ENCODE measurements around the gene GPSM1. TPM values are rescaled to one million over a fixed set of nuclear protein-coding genes. Genes with fewer than 3 reads are reported as not detected.
A peak's percentile ranks its signal among the peaks of the same experiment; 100 is the strongest.

Gene GPSM1
- total and polyA plus RNA-seq, 9 of the 15 experiments (the other 6 are each of a cell fraction or from before 2014, with no cell fraction given) = 0.04 to 14.2 (median 3.1) TPM

GRCh38 chr9:136363106-136363948, 36.0 kb downstream of the GPSM1 start, which contains the start of gene DNLZ (continued):
- TF ChIP-seq E2F1 (CRISPR knock-in tag; IDR thresholded peaks at IDR 0.05) (peak; percentile 95), CREBBP (IDR thresholded peaks at IDR 0.05; ENCODE audit: low read depth, low read length) (no peak), THRB (CRISPR knock-in tag; conservative IDR thresholded peaks at IDR 0.05) (no peak), ARHGAP35 (IDR thresholded peaks at IDR 0.05; ENCODE audit: partially characterized antibody) (no peak), STAT5B (CRISPR knock-in tag; IDR thresholded peaks at IDR 0.05) (no peak), XRCC5 (IDR thresholded peaks at IDR 0.05; ENCODE audit: low read depth, low read length) (peak; percentile 47; the same call in 1 of the 2 replicates), SMAD4 (CRISPR knock-in tag; conservative IDR thresholded peaks at IDR 0.05) (peak; percentile 82), ZNF830 (CRISPR knock-in tag; IDR thresholded peaks at IDR 0.05) (no peak), ZNF217 (CRISPR knock-in tag; IDR thresholded peaks at IDR 0.05) (no peak), SAFB (IDR thresholded peaks at IDR 0.05; ENCODE audit: borderline replicate concordance, low read depth, low read length) (peak; percentile 65; the same call in 1 of the 2 replicates), SPI1 (IDR thresholded peaks at IDR 0.05; ENCODE audit: borderline replicate concordance, low read depth, low read length) (0 out of 2 replicates have a peak, but pooled peaks have one; percentile 33), HDAC8 (tag; IDR thresholded peaks at IDR 0.05) (peak; percentile 73; the same call in 1 of the 2 replicates), PCBP2 (IDR thresholded peaks at IDR 0.05; ENCODE audit: low read depth, low read length, poor library complexity, severe bottlenecking) (no peak), HNRNPL (IDR thresholded peaks at IDR 0.05; ENCODE audit: low read depth, low read length) (no peak; the same call in none of the 2 replicates), ZNF175 (CRISPR knock-in tag; IDR thresholded peaks at IDR 0.05; ENCODE audit: low read depth) (no peak)
- TF ChIP-seq, protein P1, sequence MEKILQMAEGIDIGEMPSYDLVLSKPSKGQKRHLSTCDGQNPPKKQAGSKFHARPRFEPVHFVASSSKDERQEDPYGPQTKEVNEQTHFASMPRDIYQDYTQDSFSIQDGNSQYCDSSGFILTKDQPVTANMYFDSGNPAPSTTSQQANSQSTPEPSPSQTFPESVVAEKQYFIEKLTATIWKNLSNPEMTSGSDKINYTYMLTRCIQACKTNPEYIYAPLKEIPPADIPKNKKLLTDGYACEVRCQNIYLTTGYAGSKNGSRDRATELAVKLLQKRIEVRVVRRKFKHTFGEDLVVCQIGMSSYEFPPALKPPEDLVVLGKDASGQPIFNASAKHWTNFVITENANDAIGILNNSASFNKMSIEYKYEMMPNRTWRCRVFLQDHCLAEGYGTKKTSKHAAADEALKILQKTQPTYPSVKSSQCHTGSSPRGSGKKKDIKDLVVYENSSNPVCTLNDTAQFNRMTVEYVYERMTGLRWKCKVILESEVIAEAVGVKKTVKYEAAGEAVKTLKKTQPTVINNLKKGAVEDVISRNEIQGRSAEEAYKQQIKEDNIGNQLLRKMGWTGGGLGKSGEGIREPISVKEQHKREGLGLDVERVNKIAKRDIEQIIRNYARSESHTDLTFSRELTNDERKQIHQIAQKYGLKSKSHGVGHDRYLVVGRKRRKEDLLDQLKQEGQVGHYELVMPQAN (IDR thresholded peaks at IDR 0.05; ENCODE audit: borderline replicate concordance) = peak; percentile 82; the same call in 1 of the 2 replicates
- TF ChIP-seq, protein P2, sequence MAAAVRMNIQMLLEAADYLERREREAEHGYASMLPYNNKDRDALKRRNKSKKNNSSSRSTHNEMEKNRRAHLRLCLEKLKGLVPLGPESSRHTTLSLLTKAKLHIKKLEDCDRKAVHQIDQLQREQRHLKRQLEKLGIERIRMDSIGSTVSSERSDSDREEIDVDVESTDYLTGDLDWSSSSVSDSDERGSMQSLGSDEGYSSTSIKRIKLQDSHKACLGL (CRISPR knock-in tag; IDR thresholded peaks at IDR 0.05; ENCODE audit: borderline replicate concordance, poor library complexity, severe bottlenecking) = peak; percentile 56
- TF ChIP-seq, protein P3, sequence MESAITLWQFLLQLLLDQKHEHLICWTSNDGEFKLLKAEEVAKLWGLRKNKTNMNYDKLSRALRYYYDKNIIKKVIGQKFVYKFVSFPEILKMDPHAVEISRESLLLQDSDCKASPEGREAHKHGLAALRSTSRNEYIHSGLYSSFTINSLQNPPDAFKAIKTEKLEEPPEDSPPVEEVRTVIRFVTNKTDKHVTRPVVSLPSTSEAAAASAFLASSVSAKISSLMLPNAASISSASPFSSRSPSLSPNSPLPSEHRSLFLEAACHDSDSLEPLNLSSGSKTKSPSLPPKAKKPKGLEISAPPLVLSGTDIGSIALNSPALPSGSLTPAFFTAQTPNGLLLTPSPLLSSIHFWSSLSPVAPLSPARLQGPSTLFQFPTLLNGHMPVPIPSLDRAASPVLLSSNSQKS (CRISPR knock-in tag; IDR thresholded peaks at IDR 0.05) = 0 out of 2 replicates have a peak, but pooled peaks have one; percentile 9

Data from K562 (cell line).